ENCODE results near the gene CYB5R3.
"Not testable (repeated sequence)": the region's sequence is repeated elsewhere in the genome, so short reads cannot be mapped to it uniquely, and the experiment has no call there.

Gene CYB5R3

GRCh38 chr22:42608136-42608822 lies 40.9 kb downstream of the CYB5R3 start:
- DNase-seq (ENCODE audit: extremely low read depth in 1 of 2, low read depth in 1 of 2), result no peak

- not testable (repeated sequence) for DNase-seq (ENCODE audit: extremely low read depth in 1 of 2, low read depth in 1 of 2)
Observed at GRCh38 chr22:42607641-42608040, 41.6 kb downstream of the CYB5R3 start.

GRCh38 chr22:42604403-42604802 lies 44.8 kb downstream of the CYB5R3 start:
- DNase-seq (ENCODE audit: extremely low read depth in 1 of 2, low read depth in 1 of 2), result no peak

GRCh38 chr22:42603427-42603826 lies 45.8 kb downstream of the CYB5R3 start:
- DNase-seq (ENCODE audit: extremely low read depth in 1 of 2, low read depth in 1 of 2), result no peak

- no peak for DNase-seq (ENCODE audit: extremely low read depth in 1 of 2, low read depth in 1 of 2)
Observed at GRCh38 chr22:42602470-42602869, 46.7 kb downstream of the CYB5R3 start.

- DNase-seq (ENCODE audit: extremely low read depth in 1 of 2, low read depth in 1 of 2), result no peak
Observed at GRCh38 chr22:42601879-42602465, 47.2 kb downstream of the CYB5R3 start.

- no peak for DNase-seq (ENCODE audit: extremely low read depth in 1 of 2, low read depth in 1 of 2)
Observed at GRCh38 chr22:42596863-42597530, 52.2 kb downstream of the CYB5R3 start.

GRCh38 chr22:42596336-42596735 lies 52.9 kb downstream of the CYB5R3 start:
- no peak for DNase-seq (ENCODE audit: extremely low read depth in 1 of 2, low read depth in 1 of 2)

- DNase-seq (ENCODE audit: extremely low read depth in 1 of 2, low read depth in 1 of 2), result no peak
Observed at GRCh38 chr22:42595434-42595833, 53.8 kb downstream of the CYB5R3 start.

- no peak for DNase-seq (ENCODE audit: extremely low read depth in 1 of 2, low read depth in 1 of 2)
Observed at GRCh38 chr22:42591987-42592386, 57.2 kb downstream of the CYB5R3 start.

GRCh38 chr22:42587588-42588175 lies 61.5 kb downstream of the CYB5R3 start:
- DNase-seq (ENCODE audit: extremely low read depth in 1 of 2, low read depth in 1 of 2), result no peak

GRCh38 chr22:42586381-42586780 lies 62.8 kb downstream of the CYB5R3 start:
- no peak for DNase-seq (ENCODE audit: extremely low read depth in 1 of 2, low read depth in 1 of 2)

- no peak for DNase-seq (ENCODE audit: extremely low read depth in 1 of 2, low read depth in 1 of 2)
Observed at GRCh38 chr22:42585096-42585495, 64.1 kb downstream of the CYB5R3 start.

- no peak for DNase-seq (ENCODE audit: extremely low read depth in 1 of 2, low read depth in 1 of 2)
Observed at GRCh38 chr22:42584364-42584940, 64.7 kb downstream of the CYB5R3 start.

GRCh38 chr22:42582987-42583386 lies 66.2 kb downstream of the CYB5R3 start:
- DNase-seq (ENCODE audit: extremely low read depth in 1 of 2, low read depth in 1 of 2), result no peak

- peak; percentile 66 to 74 for DNase-seq (ENCODE audit: extremely low read depth in 1 of 2, low read depth in 1 of 2)
Observed at GRCh38 chr22:42581762-42582716, 67.2 kb downstream of the CYB5R3 start.

GRCh38 chr22:42581194-42581761 lies 67.9 kb downstream of the CYB5R3 start:
- DNase-seq (ENCODE audit: extremely low read depth in 1 of 2, low read depth in 1 of 2), result not testable (repeated sequence)

- not testable (repeated sequence) for DNase-seq (ENCODE audit: extremely low read depth in 1 of 2, low read depth in 1 of 2)
Observed at GRCh38 chr22:42580040-42580439, 69.2 kb downstream of the CYB5R3 start.

- DNase-seq (ENCODE audit: extremely low read depth in 1 of 2, low read depth in 1 of 2), result no peak
Observed at GRCh38 chr22:42577623-42578240, 71.5 kb downstream of the CYB5R3 start.

Data from stimulated activated CD8-positive, alpha-beta memory T cell treated with anti-CD3 and anti-CD28 coated beads, Interleukin-7, amount 100 ng/mL, for 48 hours (primary cell).